HG03196 (cell line): ENCODE measurements around the gene URI1.
"Not testable (repeated sequence)": the region's sequence is repeated elsewhere in the genome, so short reads cannot be mapped to it uniquely, and the experiment has no call there.

ENCODE experiments used
- ATAC-seq: cut with Tn5 transposase; IDR thresholded peaks from one replicate; pipeline ENCODE4 v1.9.1; 2021; ENCODE audit not compliant: unreplicated experiment

The URI1 gene

DNA sequence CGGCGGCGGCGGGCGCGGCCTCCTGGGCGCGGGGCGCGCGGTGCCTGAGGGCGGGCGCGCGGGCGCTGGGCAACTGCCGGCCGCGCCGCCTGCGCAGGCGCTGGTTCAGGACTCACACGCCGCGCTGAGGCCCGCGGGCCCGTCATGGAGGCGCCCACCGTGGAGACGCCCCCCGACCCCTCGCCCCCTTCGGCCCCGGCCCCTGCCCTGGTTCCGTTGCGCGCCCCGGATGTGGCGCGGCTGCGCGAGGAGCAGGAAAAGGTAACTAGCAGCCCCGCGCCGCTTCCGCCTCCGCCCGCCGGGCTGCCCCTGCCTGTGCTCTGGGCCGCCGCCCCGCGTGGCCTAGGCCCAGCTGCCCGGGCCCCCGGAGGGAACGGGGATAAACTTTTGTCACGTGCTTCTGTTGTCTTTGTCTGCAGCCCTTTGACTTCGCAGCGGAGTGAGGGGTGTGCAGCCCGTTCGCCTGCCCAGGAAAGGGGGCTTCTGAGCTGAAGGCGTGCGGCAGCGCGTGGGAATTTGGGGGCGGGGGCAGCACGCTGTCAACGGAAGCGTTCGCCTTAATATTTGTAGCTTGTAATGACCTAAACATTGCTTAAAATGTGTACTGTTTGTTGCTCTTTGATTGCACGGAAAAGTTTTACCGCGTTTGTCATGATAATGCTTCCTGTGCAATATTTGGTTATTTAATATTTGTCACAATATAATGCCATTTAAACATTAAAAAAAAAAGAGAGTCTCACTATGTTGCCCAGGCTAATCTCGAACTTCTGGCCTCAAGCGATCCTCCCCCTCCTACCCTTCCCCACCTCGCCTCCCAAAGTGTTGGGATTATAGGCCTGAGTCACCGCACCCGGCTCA lies 594 bp downstream of the URI1 start:
- ATAC-seq, result peak; percentile 64

DNA sequence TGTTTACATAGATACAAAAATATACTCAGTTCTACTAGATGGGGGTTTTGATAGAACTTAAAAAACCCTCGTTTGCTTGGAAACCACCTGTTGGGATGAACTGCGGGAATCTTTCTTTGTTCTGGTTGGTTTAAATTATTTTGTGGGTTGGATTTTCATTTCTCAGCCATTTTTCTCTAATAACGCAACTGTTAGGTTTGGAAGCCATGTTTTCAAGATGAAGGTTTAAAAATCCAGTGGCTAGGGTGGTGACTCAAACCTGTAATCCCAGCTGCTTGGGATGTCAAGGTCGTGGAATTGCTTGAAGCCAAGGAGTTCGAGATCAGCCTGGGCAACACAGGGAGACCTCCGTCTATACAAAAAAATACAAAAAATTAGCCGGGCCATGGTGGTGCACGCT lies 1.6 kb downstream of the URI1 start:
- ATAC-seq, result no peak

DNA sequence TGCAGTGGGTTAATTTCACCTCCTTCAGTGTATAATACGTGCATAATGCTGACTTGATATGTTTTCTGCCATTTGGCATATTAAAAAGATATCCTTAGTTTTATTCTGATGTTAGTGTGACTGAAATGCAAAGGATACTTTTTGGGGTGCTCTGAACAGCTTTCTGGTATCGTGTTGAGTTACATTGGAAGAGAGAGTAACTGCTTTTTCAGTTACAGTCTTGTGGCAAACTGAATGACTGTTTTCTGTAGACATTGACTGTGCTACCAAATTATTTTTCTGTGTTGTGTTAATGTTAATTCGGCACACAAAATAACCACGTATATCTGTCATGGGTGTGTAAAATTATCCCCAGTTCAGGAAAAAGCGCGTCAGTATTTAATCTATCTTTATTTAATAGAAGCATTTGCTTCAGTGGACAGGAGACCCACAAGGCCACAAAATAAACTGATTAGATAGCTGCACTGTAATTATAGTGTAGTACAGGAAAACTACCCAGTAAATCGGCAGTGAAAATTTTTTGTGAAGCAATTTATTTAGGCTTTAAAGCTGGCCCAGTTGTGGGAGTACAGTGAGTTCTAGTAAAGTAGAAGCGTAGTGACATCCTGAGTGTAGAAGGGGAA lies 2.5 kb downstream of the URI1 start:
- ATAC-seq, result no peak

DNA sequence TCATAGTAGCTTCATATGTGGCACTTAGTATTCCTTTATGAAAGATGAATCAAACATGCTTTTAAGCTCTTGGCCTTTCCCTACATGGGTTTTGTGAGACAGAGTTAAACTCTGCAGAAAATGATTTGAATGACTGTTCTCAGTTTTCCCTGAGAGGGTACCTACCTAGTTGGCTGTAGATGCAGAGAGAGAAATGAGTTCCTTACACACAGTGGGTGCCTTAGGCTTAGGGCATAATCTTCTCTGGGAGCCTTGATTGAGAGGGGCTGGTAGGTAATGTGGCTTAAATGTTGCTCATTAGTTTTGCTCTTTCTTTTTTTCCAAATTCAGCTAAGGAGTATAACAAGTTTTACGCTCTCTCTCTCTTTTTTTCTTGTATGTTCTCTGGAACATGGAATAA lies 3.0 kb downstream of the URI1 start:
- no peak for ATAC-seq

DNA sequence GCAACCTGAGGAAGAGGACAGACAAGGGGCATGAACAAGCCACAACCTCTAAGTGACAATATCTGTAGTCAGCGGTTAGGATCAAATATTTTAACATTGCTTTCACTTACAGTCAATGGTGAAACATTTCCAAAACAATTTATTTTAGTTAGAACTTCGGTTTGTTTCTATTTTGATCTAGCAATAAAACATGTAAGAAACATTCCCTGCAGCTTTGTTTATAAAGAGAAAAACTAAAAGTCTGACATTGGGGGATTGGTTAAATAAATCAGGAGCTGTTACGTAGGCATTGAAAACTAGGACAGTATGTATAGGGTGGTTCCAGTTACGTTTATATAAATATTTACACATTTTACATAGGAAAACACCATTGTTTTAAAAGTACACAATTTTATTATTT lies 3.4 kb downstream of the URI1 start:
- ATAC-seq, result no peak

DNA sequence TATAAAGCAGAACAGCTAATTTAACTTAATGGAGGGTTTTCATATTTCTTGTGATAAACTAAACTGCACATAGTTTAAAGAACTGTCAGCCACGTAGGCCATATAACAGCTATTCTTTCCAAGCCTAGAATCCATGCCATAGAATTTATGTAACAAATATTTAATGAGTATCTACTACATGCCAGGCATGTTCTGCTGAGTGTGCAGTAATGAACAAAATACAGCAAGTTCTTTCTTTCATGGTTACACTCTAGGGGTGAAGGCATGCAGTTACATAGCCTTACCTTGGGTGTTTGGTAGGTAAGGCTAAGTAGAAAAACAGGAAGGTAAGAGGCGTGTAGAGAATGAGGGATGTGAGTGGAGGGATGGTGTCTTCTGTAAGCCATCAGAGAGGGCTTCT lies 4.6 kb downstream of the URI1 start:
- no peak for ATAC-seq

DNA sequence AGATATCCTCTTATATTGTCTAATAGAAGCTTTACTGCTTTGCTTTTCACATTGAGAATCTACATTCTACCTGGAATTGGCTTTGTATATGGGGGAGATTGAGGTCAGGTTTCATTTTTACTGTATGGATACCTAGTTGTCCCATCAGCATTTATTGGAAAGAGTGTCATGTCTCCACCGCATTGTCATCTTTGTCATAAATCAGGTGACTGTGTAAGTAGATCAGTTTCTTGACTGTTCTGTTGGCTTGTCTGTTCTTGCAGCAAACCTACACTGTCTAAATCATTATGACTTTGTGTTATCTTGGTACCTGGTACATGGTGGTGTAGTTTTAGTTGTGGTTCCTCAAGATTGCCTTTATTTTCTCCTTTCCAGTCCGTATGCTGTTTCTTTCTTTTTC lies 5.8 kb downstream of the URI1 start:
- ATAC-seq, result no peak

DNA sequence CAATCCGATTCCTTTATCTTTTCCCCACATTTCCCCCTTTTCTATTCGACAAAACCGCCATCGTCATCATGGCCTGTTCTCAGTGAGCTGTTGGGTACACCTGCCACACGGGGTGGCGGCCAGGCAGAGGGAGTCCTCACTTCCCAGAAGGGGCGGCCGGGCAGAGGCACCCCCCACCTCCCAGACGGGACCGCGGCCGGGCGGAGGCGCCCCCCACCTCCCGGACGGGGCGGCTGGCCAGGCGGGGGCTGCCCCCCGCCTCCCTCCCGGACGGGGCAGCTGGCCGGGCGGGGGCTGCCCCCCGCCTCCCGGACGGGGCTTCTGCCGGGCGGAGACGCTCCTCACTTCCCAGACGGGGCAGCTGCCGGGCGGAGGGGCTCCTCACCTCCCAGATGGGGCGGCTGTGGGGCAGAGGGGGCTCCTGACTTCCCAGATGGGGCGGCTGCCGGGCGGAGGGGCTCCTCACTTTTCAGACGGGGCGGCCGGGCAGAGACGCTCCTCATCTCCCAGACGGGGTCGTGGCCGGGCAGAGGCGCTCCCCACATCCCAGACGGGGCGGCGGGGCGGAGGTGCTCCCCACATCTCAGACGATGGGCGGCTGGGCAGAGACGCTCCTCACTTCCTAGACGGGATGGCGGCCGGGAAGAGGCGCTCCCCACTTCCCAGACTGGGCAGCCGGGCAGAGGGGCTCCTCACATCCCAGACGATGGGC lies 6.9 kb downstream of the URI1 start:
- ATAC-seq, result not testable (repeated sequence)

DNA sequence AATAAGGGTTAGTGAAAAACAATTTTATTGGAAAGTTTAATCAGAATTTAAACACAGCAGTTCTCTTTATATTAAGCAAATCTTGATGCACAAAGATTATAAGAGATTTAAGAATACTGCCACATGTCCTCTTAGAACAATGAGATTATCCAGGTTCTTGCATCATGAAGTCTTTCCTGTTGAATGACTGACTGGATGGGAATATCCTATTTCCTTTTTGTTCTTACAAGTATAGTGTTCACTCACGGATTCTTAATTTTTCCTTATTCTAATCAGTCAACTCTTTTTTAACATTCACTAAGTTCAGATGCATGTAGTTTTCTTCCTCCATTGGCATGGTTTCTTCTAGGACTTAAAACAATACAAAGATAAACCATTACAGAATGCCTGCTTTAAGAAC lies 10.1 kb downstream of the URI1 start:
- ATAC-seq, result no peak

DNA sequence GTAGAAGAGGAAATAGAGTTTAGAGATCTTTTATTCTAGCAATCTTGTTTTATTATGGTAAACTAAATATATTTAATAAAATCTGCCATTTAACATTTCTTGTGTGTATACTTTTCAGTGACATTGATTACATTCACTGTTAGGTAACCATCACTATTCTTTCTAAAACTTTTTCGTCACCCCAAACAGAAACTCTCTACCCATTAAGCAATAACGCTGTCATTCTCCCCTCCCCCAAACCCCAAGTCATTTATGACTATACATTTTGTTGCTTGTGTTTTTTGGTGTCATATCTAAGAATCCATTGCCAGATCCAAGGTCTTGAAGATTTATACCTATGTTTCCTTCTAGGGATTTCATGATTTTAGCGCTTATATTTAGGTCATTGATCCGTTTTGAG lies 10.6 kb downstream of the URI1 start:
- ATAC-seq, result no peak

DNA sequence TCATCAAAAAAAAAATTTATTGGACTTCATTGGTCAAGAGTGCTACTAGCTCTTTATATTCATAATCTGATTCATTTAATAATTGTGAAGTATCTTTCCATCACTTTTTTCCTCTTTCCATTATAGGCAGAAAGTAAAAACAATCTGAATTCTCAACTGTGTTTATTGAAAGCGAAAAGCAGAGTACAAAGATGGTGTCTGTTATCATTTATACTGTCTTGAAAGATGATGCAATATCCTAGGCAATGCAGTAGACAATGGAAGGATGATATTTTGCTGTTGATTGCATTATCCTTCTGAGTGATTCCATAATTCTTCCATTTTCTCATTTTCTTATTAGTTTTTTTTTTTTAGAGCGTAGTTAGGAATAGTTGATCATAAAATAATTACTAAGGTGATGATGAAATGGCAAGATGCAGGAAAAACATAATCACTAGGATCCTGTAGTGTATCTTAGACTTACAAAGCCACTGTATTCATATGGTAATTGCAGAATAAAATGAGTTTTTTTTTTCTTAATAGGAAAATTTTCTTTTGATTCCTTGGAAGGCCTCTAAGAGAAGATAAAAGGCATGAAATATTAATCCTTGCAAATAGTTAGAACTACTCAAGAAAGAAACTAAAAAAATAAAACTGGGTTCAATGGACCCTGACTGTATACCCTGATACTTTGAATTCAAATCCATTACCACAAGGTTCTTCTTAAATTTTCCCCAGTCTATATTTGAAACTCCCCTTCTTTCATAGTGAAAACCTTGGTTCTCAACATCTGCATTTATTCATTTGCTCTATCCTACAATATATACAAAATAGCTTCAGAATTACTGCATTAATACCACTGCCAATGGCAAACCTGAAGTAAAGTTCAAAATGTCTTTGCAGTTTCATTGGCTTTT lies 11.6 kb downstream of the URI1 start:
- ATAC-seq, result no peak

DNA sequence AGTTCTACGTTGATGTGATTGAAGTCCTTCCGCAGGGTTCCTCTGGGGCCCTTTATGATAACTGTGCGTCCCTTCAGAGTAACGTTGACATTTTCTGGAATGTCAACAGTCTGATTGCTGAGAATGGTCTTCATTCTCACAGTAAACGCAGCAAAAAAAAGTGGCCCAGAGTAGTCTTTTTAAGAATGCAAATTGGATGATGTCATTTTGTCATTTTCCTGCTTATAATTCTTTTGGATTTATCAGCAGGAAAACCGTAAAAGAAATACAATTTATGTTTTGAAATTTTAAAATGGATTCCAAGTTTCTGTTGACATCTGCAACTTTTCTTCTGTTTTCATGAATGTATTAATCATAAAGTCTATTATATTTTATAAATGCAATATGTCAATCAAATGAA lies 14.8 kb downstream of the URI1 start:
- no peak for ATAC-seq

DNA sequence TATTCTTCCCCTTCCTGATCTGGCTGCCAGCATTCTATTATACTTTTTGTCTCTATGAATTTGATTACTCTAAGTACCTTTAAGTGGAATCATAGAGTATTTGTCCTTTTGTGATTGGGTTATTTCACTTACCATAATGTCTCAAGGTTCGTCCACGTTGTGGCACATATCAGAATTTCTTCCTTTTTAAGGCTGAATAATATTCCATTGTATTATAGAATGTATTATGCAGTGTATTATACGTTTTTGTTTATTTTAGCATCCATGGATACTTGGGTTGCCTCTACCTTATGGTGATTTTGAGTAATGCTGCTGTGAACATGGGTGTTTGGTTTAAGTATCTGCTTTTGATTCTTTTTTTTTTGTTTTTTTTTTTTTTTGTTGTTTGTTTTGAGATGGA lies 19.3 kb downstream of the URI1 start:
- ATAC-seq, result no peak

DNA sequence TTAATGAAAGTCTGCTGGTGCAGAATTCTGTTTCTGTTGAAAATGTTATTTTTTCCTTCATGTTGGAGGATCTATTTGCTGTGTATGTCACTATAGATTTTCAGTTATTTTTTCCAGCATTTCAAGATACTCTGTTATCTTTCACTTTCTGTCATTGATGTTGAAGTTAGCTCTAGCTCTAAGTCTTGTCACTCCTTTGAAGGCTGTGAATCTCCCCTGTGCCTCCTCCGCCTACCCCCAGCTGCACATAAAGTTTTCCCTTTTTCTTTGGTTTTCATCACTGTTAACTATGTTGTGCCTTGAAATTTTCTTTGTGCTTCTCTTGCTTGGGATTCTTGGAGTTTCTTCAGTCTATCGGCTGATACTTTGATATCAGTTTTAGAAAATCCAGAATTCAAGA lies 20.8 kb downstream of the URI1 start:
- ATAC-seq, result no peak

DNA sequence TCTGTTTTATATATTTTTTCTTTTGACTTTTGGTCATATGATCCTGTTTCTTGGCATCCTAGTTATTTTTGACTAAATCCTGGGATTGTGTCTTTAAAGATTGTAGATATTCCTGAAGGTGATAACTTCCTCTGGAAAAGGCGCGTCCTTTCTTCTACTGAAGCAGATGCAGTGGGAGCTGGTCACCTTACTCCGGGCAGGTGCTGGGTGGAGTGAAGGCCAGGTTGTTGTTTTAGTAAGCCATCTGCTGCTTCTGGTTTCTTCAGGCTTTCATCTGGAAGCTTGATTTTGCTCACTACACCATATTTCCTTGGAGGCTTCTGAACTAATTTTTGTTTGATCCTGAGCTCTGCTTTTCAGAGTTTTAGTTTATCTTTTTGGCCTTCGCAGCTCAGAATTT lies 21.5 kb downstream of the URI1 start:
- no peak for ATAC-seq

DNA sequence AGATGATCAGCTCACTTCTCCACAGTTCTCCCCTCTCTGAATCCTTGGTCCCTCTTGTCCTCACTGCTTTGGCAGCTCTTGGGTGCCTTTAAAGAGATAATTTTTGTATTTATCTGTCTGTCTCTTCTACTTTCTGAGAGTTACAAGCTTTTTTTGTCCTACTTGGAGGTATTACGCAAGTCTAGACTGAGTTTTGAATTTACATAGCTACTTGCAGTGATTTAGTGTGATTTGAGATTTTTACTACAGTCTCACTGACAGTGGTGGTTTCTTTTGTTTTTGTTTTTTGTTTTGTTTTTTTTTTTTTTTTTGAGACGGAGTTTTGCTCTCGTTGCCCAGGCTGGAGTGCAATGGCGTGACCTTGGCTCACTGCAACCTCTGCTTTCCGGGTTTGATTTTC lies 22.1 kb downstream of the URI1 start:
- no peak for ATAC-seq

DNA sequence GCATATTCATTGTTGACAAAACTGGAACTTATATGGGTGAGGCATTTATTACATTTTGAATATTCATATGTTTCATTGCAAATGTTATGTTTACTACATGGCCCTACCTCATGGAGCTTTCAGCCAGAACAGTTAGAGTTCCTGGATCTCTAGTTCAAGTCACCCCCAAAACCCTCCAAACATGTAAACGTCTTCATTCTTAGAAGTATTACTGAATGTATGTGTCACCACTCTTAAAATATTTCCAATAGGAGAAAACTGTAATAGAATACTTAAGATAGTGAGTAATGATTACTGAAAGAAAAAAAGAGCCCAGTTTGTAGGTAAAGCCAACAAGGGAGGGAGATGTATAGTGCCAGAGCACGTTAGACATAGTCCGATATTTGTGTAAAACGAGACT lies 23.5 kb downstream of the URI1 start:
- ATAC-seq, result no peak

DNA sequence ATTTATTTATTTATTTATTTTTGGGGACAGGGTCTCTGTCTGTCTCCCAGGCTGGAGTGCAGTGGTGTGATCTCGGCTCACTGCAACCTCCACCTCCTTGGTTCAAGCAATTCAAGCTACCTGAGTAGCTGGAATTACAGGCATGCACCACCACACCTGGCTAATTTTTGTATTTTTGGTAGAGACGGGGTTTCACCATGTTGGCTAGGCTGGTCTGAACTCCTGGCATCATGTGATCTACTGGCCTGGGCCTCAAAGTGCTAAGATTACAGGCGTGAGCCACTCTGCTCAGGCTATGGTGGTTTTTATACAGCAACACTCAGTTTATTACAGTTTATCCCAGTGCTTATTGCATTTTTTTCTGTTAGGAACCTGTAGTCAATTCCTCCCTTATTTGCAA lies 24.1 kb downstream of the URI1 start:
- ATAC-seq, result not testable (repeated sequence)

DNA sequence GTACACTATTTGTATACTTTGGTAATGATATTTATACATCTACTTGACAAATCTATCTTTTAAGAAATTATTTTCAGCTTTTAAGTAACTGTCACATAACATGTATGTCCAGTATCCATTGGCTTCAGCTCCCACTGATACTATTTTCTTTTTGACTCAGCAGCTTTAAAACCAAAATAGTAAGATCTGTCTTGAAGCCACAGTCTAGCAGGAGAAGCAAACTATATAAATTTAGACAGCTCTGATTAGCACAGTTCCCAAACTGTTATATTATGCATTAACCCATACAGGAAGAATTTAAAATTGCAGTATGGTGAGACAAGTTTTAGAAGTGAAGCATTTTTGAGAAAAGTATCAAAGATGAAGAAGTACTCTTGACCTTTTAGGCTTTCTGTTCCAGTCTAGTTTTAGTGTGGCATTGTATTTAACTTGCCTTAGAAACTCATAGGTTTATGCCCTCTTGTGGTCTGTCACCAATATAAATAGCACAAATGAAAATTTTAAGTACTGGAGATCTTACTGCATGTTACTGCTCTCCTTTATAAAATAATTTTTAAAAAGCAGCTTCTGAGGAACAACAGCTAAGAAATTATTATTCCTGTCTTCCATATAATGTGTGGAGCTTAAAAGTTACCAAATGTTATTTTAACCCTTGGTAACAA lies 24.7 kb downstream of the URI1 start:
- peak; percentile 52 for ATAC-seq

DNA sequence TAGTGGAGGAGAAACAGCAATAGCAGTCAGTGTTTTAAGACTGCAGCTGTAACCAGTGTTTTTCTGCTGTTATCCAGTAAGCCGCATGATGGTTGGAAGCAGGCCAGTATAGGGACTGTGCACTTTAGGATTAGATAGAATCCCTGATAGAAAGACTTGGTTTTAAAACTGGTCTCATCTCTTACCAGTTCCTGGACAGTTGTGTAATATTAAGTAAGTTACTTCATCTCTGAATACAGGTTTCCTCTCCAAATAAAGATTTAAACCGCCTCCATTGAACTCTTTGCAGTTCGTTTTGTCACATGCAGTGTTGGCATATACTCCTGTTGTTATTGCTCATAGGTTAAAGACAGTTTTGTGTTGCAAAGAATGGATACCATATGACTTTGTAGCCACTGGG lies 25.6 kb downstream of the URI1 start:
- no peak for ATAC-seq

DNA sequence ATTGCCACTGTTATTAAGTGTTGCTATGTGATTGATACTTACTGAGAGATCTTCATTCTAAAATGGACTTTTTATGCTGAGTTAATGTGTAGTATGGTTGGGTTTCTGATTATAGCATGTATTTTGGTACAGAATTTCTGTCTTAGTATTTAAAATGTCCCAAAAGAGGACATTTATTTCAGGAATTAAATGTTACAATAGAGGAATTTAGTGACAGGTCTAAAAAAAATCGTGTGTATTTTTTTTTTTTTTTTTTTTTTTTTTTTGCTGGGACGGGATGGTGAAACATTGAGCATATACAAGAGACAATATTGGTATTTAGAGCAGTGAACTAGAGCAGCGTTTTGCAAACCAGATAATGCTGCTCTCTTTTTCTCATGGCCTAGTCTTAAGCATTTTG lies 27.9 kb downstream of the URI1 start:
- no peak for ATAC-seq
